Brain microvascular endothelial cell (primary cell): ENCODE measurements around the gene CIBAR2.

Source experiments
- DNase-seq: peaks from one replicate; pipeline ENCODE4 v3.0.0-alpha.2; 2020
- H3K27ac ChIP-seq: fragments of 250-450 bp; sonication (Bioruptor Pico); 2 replicates; pipeline ENCODE4 v1.5.1; 2020; ENCODE audit warnings: mild to moderate bottlenecking, moderate library complexity
- H3K27me3 ChIP-seq: fragments of 250-450 bp; sonication (Bioruptor Pico); replicated peaks from 2 replicates; pipeline ENCODE4 v1.5.1; 2020; ENCODE audit warnings: mild to moderate bottlenecking
- H3K36me3 ChIP-seq: fragments of 250-450 bp; sonication (Bioruptor Pico); replicated peaks from 2 replicates; pipeline ENCODE4 v1.5.1; 2020; ENCODE audit warnings: mild to moderate bottlenecking
- H3K4me3 ChIP-seq: 2 replicates; pipeline ENCODE4 v1.5.1; 2011; ENCODE audit warnings: low read depth, mild to moderate bottlenecking, control low read depth, low read length, moderate library complexity
- in situ Hi-C: cut with HindIII; loops from 2 replicates; pipeline ENCODE4 v1.10.0; 2017; ENCODE audit warnings: low sequenced_read_pairs, low pct_ligation_motif_present
- TF ChIP-seq, protein P1 (sequence below): IDR thresholded peaks from 2 replicates; pipeline ENCODE4 v1.5.1; 2011; ENCODE audit warnings: low read depth, mild to moderate bottlenecking, moderate library complexity, low read length, control low read depth, inconsistent platforms; ENCODE audit errors: missing control alignments

The CIBAR2 gene

GRCh38 chr16:85134789-85135142, 22.5 kb upstream of the CIBAR2 start:
- TF ChIP-seq, protein P1, sequence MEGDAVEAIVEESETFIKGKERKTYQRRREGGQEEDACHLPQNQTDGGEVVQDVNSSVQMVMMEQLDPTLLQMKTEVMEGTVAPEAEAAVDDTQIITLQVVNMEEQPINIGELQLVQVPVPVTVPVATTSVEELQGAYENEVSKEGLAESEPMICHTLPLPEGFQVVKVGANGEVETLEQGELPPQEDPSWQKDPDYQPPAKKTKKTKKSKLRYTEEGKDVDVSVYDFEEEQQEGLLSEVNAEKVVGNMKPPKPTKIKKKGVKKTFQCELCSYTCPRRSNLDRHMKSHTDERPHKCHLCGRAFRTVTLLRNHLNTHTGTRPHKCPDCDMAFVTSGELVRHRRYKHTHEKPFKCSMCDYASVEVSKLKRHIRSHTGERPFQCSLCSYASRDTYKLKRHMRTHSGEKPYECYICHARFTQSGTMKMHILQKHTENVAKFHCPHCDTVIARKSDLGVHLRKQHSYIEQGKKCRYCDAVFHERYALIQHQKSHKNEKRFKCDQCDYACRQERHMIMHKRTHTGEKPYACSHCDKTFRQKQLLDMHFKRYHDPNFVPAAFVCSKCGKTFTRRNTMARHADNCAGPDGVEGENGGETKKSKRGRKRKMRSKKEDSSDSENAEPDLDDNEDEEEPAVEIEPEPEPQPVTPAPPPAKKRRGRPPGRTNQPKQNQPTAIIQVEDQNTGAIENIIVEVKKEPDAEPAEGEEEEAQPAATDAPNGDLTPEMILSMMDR = no peak

GRCh38 chr16:85134076-85134788, 22.0 kb upstream of the CIBAR2 start:
- H3K27ac ChIP-seq = no peak overlapping the region
- H3K27me3 ChIP-seq = no peaks in the 10 kb centered on the region
- no peak for DNase-seq
- in situ Hi-C loops = no loop called here
- TF ChIP-seq, protein P1 = no peak
- H3K4me3 ChIP-seq = no peak overlapping the region
- no peaks in the 10 kb centered on the region for H3K36me3 ChIP-seq

More at GRCh38 chr16:85134789-85135142, 22.5 kb upstream of the CIBAR2 start:
- Histone ChIP-seq H3K27ac (no peak overlapping the region), H3K36me3 (no peaks in the 10 kb centered on the region), H3K4me3 (no peak overlapping the region), H3K27me3 (no peaks in the 10 kb centered on the region)
- DNase-seq = no peak
- in situ Hi-C loops = no loop called here

DNA sequence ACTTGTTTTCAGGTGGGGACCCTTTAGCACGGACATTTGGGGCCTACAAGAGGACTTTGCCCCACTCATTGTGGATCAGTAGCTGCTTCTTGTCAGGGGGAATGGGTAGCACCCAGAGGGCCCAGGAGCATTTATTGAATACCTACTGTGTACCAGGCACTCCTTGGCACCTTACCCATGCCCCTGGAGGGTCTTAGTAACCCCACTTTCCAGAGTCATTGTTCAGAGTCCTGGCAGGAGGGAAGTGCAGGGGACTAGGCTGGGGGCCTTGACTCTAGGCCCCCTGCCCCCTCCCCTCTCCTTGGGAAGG, 21.0 kb upstream of the CIBAR2 start:
- in situ Hi-C loops = no loop called here

DNA sequence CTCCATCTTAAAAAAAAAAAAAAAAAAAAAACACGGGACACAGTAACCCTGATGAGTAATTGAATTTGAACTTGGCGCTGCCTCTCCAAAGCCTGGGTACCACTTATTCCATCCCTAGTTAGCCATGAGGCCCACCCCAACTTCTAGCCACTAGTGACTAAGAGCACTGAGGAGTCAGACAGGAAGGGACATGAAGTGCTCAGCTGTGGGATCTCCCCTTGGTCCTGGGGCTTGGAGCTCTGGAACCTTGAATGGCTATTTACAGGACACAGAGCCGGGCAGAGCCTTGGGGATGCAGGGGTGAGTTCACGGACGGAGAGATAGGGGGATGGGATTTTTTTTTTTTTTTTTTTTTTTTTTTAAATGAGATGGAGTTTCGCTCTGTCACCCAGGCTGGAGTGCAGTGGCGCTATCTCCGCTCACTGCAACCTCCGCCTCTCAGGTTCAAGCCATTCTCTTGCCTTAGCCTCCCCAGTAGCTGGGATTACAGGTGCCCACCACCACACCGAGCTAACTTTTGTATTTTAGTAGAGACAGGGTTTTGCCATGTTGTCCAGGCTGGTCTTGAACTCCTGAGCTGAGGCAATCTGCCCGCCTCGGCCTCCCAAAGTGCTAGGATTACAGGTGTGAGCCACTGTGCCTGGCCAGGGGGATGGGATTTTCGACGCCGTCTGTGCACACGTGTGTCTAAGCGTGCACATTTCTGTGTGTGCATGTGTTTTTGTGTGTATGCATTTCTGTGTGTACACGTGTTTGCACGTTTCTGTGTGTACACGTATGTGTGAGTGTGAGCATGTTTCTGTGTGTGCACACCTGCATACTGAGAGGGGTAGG, 20.4 kb upstream of the CIBAR2 start:
- in situ Hi-C loops = no loop called here
- TF ChIP-seq, protein P1 = no peak
- no peak overlapping the region for H3K27ac ChIP-seq
- no peak for DNase-seq
- H3K4me3 ChIP-seq = no peak overlapping the region
- no peaks in the 10 kb centered on the region for H3K36me3 ChIP-seq
- H3K27me3 ChIP-seq = no peaks in the 10 kb centered on the region

More for the DNA sequence above, 21.0 kb upstream of the CIBAR2 start:
- TF ChIP-seq, protein P1 = no peak
- Histone ChIP-seq H3K4me3 (no peak overlapping the region), H3K27ac (no peak overlapping the region), H3K36me3 (no peaks in the 10 kb centered on the region), H3K27me3 (no peaks in the 10 kb centered on the region)
- DNase-seq = no peak

DNA sequence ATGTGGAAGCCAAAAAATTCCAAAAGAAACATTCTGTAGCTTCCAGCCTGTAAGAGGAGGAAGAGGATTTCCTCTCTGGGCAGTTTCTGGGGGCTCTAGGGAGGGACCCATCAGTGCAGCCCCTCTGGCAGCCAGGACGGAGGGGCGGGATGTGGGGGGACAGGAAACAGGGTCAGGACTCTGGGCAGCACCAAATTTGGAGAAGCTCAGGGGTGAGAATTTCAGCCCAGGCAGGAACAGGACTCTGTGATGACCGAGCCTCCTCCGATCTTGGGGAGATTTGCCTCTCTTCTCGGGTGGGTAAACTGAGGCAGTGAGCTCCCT, 18.4 kb upstream of the CIBAR2 start:
- Histone ChIP-seq H3K27ac (no peak overlapping the region), H3K27me3 (no peaks in the 10 kb centered on the region), H3K4me3 (no peak overlapping the region), H3K36me3 (no peaks in the 10 kb centered on the region)
- no peak for DNase-seq
- TF ChIP-seq, protein P1 = no peak
- in situ Hi-C loops = no loop called here
